T-helper 1 cell treated with Interleukin-12 subunit alpha and Interleukin-12 subunit beta and Interleukin-4 antibody, amounts not matched to agents 30 ng/mL and 1 ng/mL, for 36 hours (primary cell): ENCODE measurements around the gene AGPAT4. TPM values are rescaled to one million over a fixed set of nuclear protein-coding genes. Genes with fewer than 3 reads are reported as not detected.
"Not testable (repeated sequence)": the region's sequence is repeated elsewhere in the genome, so short reads cannot be mapped to it uniquely, and the experiment has no call there.

Source experiments
- intact Hi-C: fragments of 100-400 bp; cut with micrococcal nuclease; formaldehyde crosslinking; loops from one replicate; pipeline ENCODE4 v1.15.1; 2024
- total RNA-seq: library from RNA; stranded (reverse); gene quantifications from 2 replicates; pipeline ENCODE4 v1.2.3, GENCODE V29; 2022

Gene AGPAT4
- total RNA-seq, 1 donor from 2014 or later, result 20.7 TPM

GRCh38 chr6:161230339-161230738 lies 43.5 kb downstream of the AGPAT4 start:
- intact Hi-C loops, result no loop called here

GRCh38 chr6:161228921-161229591 lies 44.8 kb downstream of the AGPAT4 start:
- intact Hi-C loops, result no loop called here

- intact Hi-C loops, result no loop called here
Observed at GRCh38 chr6:161228096-161228495, 45.8 kb downstream of the AGPAT4 start.

- intact Hi-C loops, result loop anchor here (2.0 kb wide), 2 partner anchors 116 to 234 kb away; no protein-coding TSS in a partner anchor
Observed at GRCh38 chr6:161227004-161227960, 46.6 kb downstream of the AGPAT4 start.

- intact Hi-C loops, result loop anchor here (1.0 to 2.0 kb wide), 4 partner anchors 10 to 233 kb away; partner anchors contain the start of gene AGPAT4
Observed at GRCh38 chr6:161226009-161226964, 47.6 kb downstream of the AGPAT4 start.

GRCh38 chr6:161225681-161226008 lies 48.2 kb downstream of the AGPAT4 start:
- intact Hi-C loops, result loop anchor here (1.0 to 2.0 kb wide), 4 partner anchors 11 to 233 kb away; partner anchors contain the start of gene AGPAT4

GRCh38 chr6:161224951-161225680 lies 48.7 kb downstream of the AGPAT4 start:
- intact Hi-C loops, result not testable (repeated sequence)

GRCh38 chr6:161223646-161224045 lies 50.2 kb downstream of the AGPAT4 start:
- intact Hi-C loops, result no loop called here

GRCh38 chr6:161222706-161223234 lies 51.1 kb downstream of the AGPAT4 start:
- intact Hi-C loops, result no loop called here

GRCh38 chr6:161220346-161220745 lies 53.5 kb downstream of the AGPAT4 start:
- intact Hi-C loops, result no loop called here

GRCh38 chr6:161219680-161220079 lies 54.2 kb downstream of the AGPAT4 start:
- intact Hi-C loops, result no loop called here

GRCh38 chr6:161218222-161218621 lies 55.6 kb downstream of the AGPAT4 start:
- intact Hi-C loops, result no loop called here

- intact Hi-C loops, result no loop called here
Observed at GRCh38 chr6:161217628-161218027, 56.2 kb downstream of the AGPAT4 start.

- intact Hi-C loops, result no loop called here
Observed at GRCh38 chr6:161216616-161217205, 57.1 kb downstream of the AGPAT4 start.

GRCh38 chr6:161215876-161216615 lies 57.8 kb downstream of the AGPAT4 start:
- intact Hi-C loops, result no loop called here

GRCh38 chr6:161215193-161215592 lies 58.7 kb downstream of the AGPAT4 start:
- intact Hi-C loops, result no loop called here

GRCh38 chr6:161214722-161215121 lies 59.1 kb downstream of the AGPAT4 start:
- intact Hi-C loops, result no loop called here

- intact Hi-C loops, result no loop called here
Observed at GRCh38 chr6:161212902-161213301, 61.0 kb downstream of the AGPAT4 start.

GRCh38 chr6:161211380-161212035 lies 62.4 kb downstream of the AGPAT4 start:
- intact Hi-C loops, result no loop called here
